H9 (cell line): ENCODE data around the gene UBE2Q2. TPM values are rescaled to one million over a fixed set of nuclear protein-coding genes. Genes with fewer than 3 reads are reported as not detected.

Experiments
- DNase-seq: peaks from one replicate; pipeline ENCODE4 v3.0.0-alpha.2; 2017
- H2AFZ ChIP-seq: one replicate; pipeline ENCODE4 v1.6.1; 2013; ENCODE audit warnings: mild to moderate bottlenecking, low read length, control low read depth, moderate library complexity
- H2AK5ac ChIP-seq: 2 replicates; pipeline ENCODE4 v1.6.1; 2013; ENCODE audit warnings: low read length, control low read depth, mixed read lengths; ENCODE audit not compliant: insufficient read length
- H2BK120ac ChIP-seq: one replicate; pipeline ENCODE4 v1.6.1; 2013; ENCODE audit warnings: low read depth, mild to moderate bottlenecking, low read length, control low read depth, inconsistent platforms; ENCODE audit not compliant: poor library complexity, severe bottlenecking
- H2BK12ac ChIP-seq: 2 replicates; pipeline ENCODE4 v1.6.1; 2013; ENCODE audit warnings: low read length, control low read depth, mixed read lengths, low read depth; ENCODE audit not compliant: insufficient read length
- H2BK15ac ChIP-seq: 2 replicates; pipeline ENCODE4 v1.6.1; 2013; ENCODE audit warnings: low read depth, low read length, control low read depth
- H2BK20ac ChIP-seq: one replicate; pipeline ENCODE4 v1.6.1; 2013; ENCODE audit warnings: low read depth, mild to moderate bottlenecking, low read length, control low read depth, inconsistent platforms; ENCODE audit not compliant: poor library complexity, severe bottlenecking
- H2BK5ac ChIP-seq: 2 replicates; pipeline ENCODE4 v1.6.1; 2013; ENCODE audit warnings: low read length, control low read depth, mixed read lengths; ENCODE audit not compliant: insufficient read length
- H3K14ac ChIP-seq: 2 replicates; pipeline ENCODE4 v1.6.1; 2013; ENCODE audit warnings: low read length, control low read depth; ENCODE audit not compliant: insufficient read depth
- H3K18ac ChIP-seq: 2 replicates; pipeline ENCODE4 v1.6.1; 2013; ENCODE audit warnings: low read depth, mild to moderate bottlenecking, mixed read lengths, low read length, control low read depth; ENCODE audit not compliant: insufficient read length
- H3K23ac ChIP-seq: 2 replicates; pipeline ENCODE4 v1.6.1; 2013; ENCODE audit warnings: low read length, control low read depth, mixed read lengths, low read depth; ENCODE audit not compliant: insufficient read length
- H3K23me2 ChIP-seq: 2 replicates; pipeline ENCODE4 v1.6.1; 2013; ENCODE audit warnings: low read depth, mild to moderate bottlenecking, mixed read lengths, low read length, control low read depth; ENCODE audit not compliant: insufficient read length, poor library complexity, severe bottlenecking
- H3K27ac ChIP-seq: 2 replicates; pipeline ENCODE4 v1.5.1; 2013; ENCODE audit warnings: low read length, control low read depth, mixed read lengths, low read depth; ENCODE audit not compliant: insufficient read length
- H3K27me3 ChIP-seq: 2 replicates; pipeline ENCODE4 v1.6.1; 2013; ENCODE audit warnings: low read length, control low read depth, inconsistent platforms; ENCODE audit not compliant: insufficient read depth
- H3K4ac ChIP-seq: 2 replicates; pipeline ENCODE4 v1.6.1; 2013; ENCODE audit warnings: low read depth, mild to moderate bottlenecking, control low read depth, inconsistent platforms, low read length, moderate library complexity
- H3K4me1 ChIP-seq: 2 replicates; pipeline ENCODE4 v1.6.1; 2013; ENCODE audit warnings: low read length, control low read depth, inconsistent platforms; ENCODE audit not compliant: insufficient read depth
- H3K4me2 ChIP-seq: 2 replicates; pipeline ENCODE4 v1.6.1; 2013; ENCODE audit warnings: low read length, control low read depth, mixed read lengths; ENCODE audit not compliant: insufficient read length, insufficient read depth
- H3K56ac ChIP-seq: 2 replicates; pipeline ENCODE4 v1.6.1; 2013; ENCODE audit warnings: low read depth, mild to moderate bottlenecking, mixed read lengths, low read length, control low read depth; ENCODE audit not compliant: insufficient read length
- H3K79me1 ChIP-seq: 2 replicates; pipeline ENCODE4 v1.6.1; 2013; ENCODE audit warnings: low read depth, mild to moderate bottlenecking, moderate library complexity, low read length, control low read depth, inconsistent platforms; ENCODE audit not compliant: insufficient read depth, poor library complexity, severe bottlenecking
- H3K79me2 ChIP-seq: 2 replicates; pipeline ENCODE4 v1.6.1; 2013; ENCODE audit warnings: low read length, control low read depth, inconsistent platforms; ENCODE audit not compliant: insufficient read depth
- H3K9ac ChIP-seq: 2 replicates; pipeline ENCODE4 v1.6.1; 2013; ENCODE audit warnings: low read length, control low read depth, mixed read lengths; ENCODE audit not compliant: insufficient read length; ENCODE audit errors: extremely low read depth
- H3K9me3 ChIP-seq: one replicate; pipeline ENCODE4 v1.6.1; 2013; ENCODE audit warnings: low read depth, low read length, inconsistent platforms; ENCODE audit not compliant: control insufficient read depth
- H3T11ph ChIP-seq: one replicate; pipeline ENCODE4 v1.6.1; 2013; ENCODE audit warnings: mild to moderate bottlenecking, low read length, control low read depth, inconsistent platforms
- H4K20me1 ChIP-seq: one replicate; pipeline ENCODE4 v1.6.1; 2013; ENCODE audit not compliant: control insufficient read depth, insufficient read length, insufficient read depth
- H4K5ac ChIP-seq: 2 replicates; pipeline ENCODE4 v1.6.1; 2013; ENCODE audit warnings: low read depth, mild to moderate bottlenecking, mixed read lengths, low read length, control low read depth; ENCODE audit not compliant: insufficient read length
- H4K8ac ChIP-seq: replicated peaks from 2 replicates; pipeline ENCODE4 v1.6.1; 2013; ENCODE audit warnings: low read length, control low read depth, mixed read lengths, low read depth; ENCODE audit not compliant: insufficient read length
- H4K91ac ChIP-seq: 2 replicates; pipeline ENCODE4 v1.6.1; 2013; ENCODE audit warnings: low read depth, mild to moderate bottlenecking, moderate library complexity, mixed read lengths, low read length, control low read depth; ENCODE audit not compliant: insufficient read length
- H3K27ac Mint-ChIP-seq, 3 experiments: 2 replicates in 2 of 3; 3 replicates in 1 of 3; pipeline ENCODE4 v1.8.0; 2020 to 2021; ENCODE audit warnings: mixed read lengths in 3 of 3, mild to moderate bottlenecking in 1 of 3, moderate library complexity in 1 of 3
- H3K27me3 Mint-ChIP-seq: 2 replicates; pipeline ENCODE4 v1.8.0; 2021; ENCODE audit warnings: low read depth, mild to moderate bottlenecking, moderate library complexity, mixed read lengths
- H3K36me3 Mint-ChIP-seq, 3 experiments: 2 replicates in 2 of 3; 3 replicates in 1 of 3; pipeline ENCODE4 v1.8.0; 2020 to 2021; ENCODE audit warnings: low read depth in 3 of 3, mixed read lengths in 3 of 3; ENCODE audit not compliant: insufficient read depth in 1 of 3
- H3K4me1 Mint-ChIP-seq, 2 experiments: 2 replicates each; pipeline ENCODE4 v1.8.0; 2020; ENCODE audit warnings: mixed read lengths in 2 of 2
- H3K4me3 Mint-ChIP-seq, 2 experiments: 2 replicates in 1 of 2; 3 replicates in 1 of 2; pipeline ENCODE4 v1.8.0; 2020 to 2021; ENCODE audit warnings: mild to moderate bottlenecking in 2 of 2, mixed read lengths in 2 of 2, moderate library complexity in 1 of 2
- H3K9me3 Mint-ChIP-seq, 2 experiments: 2 replicates in 1 of 2; 3 replicates in 1 of 2; pipeline ENCODE4 v1.8.0; 2020; ENCODE audit warnings: mild to moderate bottlenecking in 2 of 2, mixed read lengths in 2 of 2, moderate library complexity in 1 of 2
- WGBS: extraction: QIAGEN DNeasy Blood & Tissue Kit; methylation state at CpG from one replicate; pipeline ENCODE4 v1.1.7; 2013; ENCODE audit warnings: missing lambda C conversion rate, low lambda C conversion rate, mixed read lengths; ENCODE audit not compliant: insufficient read length; ENCODE audit errors: extremely low coverage; 5-methylcytosine and 5-hydroxymethylcytosine counted together
- total RNA-seq: library from RNA; stranded (reverse); gene quantifications from 2 replicates; pipeline ENCODE4 v1.2.1, GENCODE V29; 2021
- TF ChIP-seq, protein P1 (sequence below): fragments of 200-600 bp; sonication (generic); conservative IDR thresholded peaks from 3 replicates; pipeline ENCODE4 v1.8.0; 2021; ENCODE audit warnings: antibody characterized with exemption, mild to moderate bottlenecking

UBE2Q2 gene
- total RNA-seq, 1 experiment from 2014 or later: 29.6 TPM

DNA sequence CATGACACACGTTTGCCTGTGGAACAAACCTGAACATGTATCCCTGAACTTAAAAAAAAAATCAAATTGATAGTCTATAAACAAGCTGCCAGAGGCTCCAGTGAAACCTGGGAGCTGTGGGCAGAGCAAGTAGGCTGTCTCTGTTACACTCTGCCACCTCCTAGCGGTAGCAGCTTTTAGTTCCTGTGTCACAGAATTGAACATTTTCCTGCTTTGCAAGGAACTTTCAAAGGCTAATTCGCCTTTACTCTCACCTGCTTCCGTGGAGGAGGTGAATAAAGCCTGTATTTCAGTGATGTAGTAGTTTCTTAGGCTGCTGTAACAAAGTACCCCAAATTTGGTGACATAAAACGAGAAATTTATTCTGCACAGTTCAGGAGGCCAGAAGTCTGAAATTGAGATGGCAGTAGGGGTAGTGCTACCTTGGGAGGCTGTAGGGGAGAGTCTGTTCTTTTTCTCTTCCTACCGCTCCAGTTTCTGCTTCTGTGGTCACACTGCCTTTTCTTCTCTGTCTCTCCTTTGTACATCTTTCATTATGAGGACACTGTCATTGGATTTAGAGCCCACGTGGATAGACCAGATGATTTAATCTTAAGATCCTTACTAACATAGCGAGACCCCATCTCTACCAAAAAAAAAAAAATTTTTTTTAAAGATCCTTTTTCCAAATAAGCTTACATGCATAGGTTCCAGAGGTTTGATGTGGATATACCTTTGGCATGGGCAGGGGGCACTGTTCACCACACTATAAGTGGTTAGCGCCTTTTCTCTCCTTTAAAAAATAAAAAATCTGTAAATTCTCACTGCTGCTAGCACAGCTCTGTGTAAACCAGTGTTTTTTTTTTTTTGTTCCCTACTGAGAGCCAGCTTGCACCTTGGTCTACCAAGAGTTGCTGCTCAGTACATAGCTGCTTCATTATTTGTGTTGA lies 85.7 kb downstream of the UBE2Q2 start:
- Histone ChIP-seq H3K23ac (no peak overlapping the region), H2BK15ac (no peak overlapping the region), H2BK20ac (no peak overlapping the region), H3K27ac (no peak overlapping the region), H2BK5ac (no peak overlapping the region), H2BK12ac (no peak overlapping the region), H3K4ac (no peak overlapping the region), H2AK5ac (no peak overlapping the region), H3K14ac (no peak overlapping the region), H4K20me1 (no peaks in the 10 kb centered on the region), H3T11ph (no peak overlapping the region), H4K5ac (no peak overlapping the region), H3K79me1 (no peaks in the 10 kb centered on the region), H3K4me1 (peaks cover 10% of the 10 kb centered on the region), H3K18ac (no peak overlapping the region), H2AFZ (no peak overlapping the region), H4K91ac (no peak overlapping the region), H3K56ac (no peak overlapping the region), H4K8ac (no peak overlapping the region), H3K23me2 (no peaks in the 10 kb centered on the region), H2BK120ac (no peak overlapping the region), H3K27me3 (no peaks in the 10 kb centered on the region), H3K4me2 (no peak overlapping the region), H3K9ac (no peak overlapping the region), H3K9me3 (no peaks in the 10 kb centered on the region), H3K79me2 (0 out of 2 replicates have a peak, but pooled peaks cover 1% of the 10 kb centered on the region)
- H3K36me3 Mint-ChIP-seq: peaks cover 12 to 47% (median 34%) of the 10 kb centered on the region in 3 experiments; a peak in 6 of 7 replicates
- H3K4me1 Mint-ChIP-seq: peaks cover 26 to 30% of the 10 kb centered on the region in 2 experiments
- WGBS: no CpG with 5 or more reads among the region's 9 CpGs
- no peak overlapping the region for H3K4me3 Mint-ChIP-seq
- H3K27ac Mint-ChIP-seq: peak overlapping the region in 2 of 3 experiments; percentile 16 to 69; a peak in 2 of 7 replicates
- H3K27me3 Mint-ChIP-seq: no peaks in the 10 kb centered on the region
- DNase-seq: peak; percentile 56
- H3K9me3 Mint-ChIP-seq: no peaks in the 10 kb centered on the region
- TF ChIP-seq, protein P1, sequence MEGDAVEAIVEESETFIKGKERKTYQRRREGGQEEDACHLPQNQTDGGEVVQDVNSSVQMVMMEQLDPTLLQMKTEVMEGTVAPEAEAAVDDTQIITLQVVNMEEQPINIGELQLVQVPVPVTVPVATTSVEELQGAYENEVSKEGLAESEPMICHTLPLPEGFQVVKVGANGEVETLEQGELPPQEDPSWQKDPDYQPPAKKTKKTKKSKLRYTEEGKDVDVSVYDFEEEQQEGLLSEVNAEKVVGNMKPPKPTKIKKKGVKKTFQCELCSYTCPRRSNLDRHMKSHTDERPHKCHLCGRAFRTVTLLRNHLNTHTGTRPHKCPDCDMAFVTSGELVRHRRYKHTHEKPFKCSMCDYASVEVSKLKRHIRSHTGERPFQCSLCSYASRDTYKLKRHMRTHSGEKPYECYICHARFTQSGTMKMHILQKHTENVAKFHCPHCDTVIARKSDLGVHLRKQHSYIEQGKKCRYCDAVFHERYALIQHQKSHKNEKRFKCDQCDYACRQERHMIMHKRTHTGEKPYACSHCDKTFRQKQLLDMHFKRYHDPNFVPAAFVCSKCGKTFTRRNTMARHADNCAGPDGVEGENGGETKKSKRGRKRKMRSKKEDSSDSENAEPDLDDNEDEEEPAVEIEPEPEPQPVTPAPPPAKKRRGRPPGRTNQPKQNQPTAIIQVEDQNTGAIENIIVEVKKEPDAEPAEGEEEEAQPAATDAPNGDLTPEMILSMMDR: peak; percentile 72
